Measurements from ENCODE around the gene LIX1L. TPM values are rescaled to one million over a fixed set of nuclear protein-coding genes. Genes with fewer than 3 reads are reported as not detected.

Gene LIX1L
- total and polyA plus RNA-seq, 2 of the 13 experiments (the other 11 are each of a cell fraction or from before 2014, with no cell fraction given) = 8.1 to 24.9 TPM

- TF ChIP-seq ZNF644 (CRISPR knock-in tag; IDR thresholded peaks at IDR 0.05; ENCODE audit: low read depth) = 0 out of 2 replicates have a peak, but pooled peaks have one; percentile 33
- TF ChIP-seq, protein P1, sequence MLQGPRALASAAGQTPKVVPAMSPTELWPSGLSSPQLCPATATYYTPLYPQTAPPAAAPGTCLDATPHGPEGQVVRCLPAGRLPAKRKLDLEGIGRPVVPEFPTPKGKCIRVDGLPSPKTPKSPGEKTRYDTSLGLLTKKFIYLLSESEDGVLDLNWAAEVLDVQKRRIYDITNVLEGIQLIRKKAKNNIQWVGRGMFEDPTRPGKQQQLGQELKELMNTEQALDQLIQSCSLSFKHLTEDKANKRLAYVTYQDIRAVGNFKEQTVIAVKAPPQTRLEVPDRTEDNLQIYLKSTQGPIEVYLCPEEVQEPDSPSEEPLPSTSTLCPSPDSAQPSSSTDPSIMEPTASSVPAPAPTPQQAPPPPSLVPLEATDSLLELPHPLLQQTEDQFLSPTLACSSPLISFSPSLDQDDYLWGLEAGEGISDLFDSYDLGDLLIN (CRISPR knock-in tag; IDR thresholded peaks at IDR 0.05; ENCODE audit: borderline replicate concordance) = no peak
- TF ChIP-seq ERF (CRISPR knock-in tag; IDR thresholded peaks at IDR 0.05) = no peak
- TF ChIP-seq KLF15 (CRISPR knock-in tag; IDR thresholded peaks at IDR 0.05; ENCODE audit: borderline replicate concordance) = no peak
- no peak for TF ChIP-seq ZNF441 (CRISPR knock-in tag; IDR thresholded peaks at IDR 0.05; ENCODE audit: borderline replicate concordance)
- no peak for TF ChIP-seq SRY (CRISPR knock-in tag; IDR thresholded peaks at IDR 0.05)
- TF ChIP-seq SUZ12 (IDR thresholded peaks at IDR 0.05; ENCODE audit: low read depth, low read length) = no peak
- 0 out of 2 replicates have a peak, but pooled peaks have one; percentile 19 for TF ChIP-seq ZFX (CRISPR knock-in tag; IDR thresholded peaks at IDR 0.05; ENCODE audit: low read depth)
- TF ChIP-seq, protein P2, sequence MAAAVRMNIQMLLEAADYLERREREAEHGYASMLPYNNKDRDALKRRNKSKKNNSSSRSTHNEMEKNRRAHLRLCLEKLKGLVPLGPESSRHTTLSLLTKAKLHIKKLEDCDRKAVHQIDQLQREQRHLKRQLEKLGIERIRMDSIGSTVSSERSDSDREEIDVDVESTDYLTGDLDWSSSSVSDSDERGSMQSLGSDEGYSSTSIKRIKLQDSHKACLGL (CRISPR knock-in tag; IDR thresholded peaks at IDR 0.05) = no peak
- no peak for TF ChIP-seq ZNF567 (CRISPR knock-in tag; IDR thresholded peaks at IDR 0.05; ENCODE audit: borderline replicate concordance)
- TF ChIP-seq ZNF792 (CRISPR knock-in tag; IDR thresholded peaks at IDR 0.05) = no peak
- TF ChIP-seq NBN (conservative IDR thresholded peaks at IDR 0.05) = no peak
- no peak for TF ChIP-seq ZNF678 (CRISPR knock-in tag; IDR thresholded peaks at IDR 0.05)
- no peak for TF ChIP-seq TP53 (CRISPR knock-in tag; conservative IDR thresholded peaks at IDR 0.05)
- no peak for TF ChIP-seq ZNF784 (CRISPR knock-in tag; IDR thresholded peaks at IDR 0.05; ENCODE audit: borderline replicate concordance)
- no peak for TF ChIP-seq HNRNPUL1 (IDR thresholded peaks at IDR 0.05; ENCODE audit: low read depth, low read length)
- no peak for TF ChIP-seq ZNF720 (CRISPR knock-in tag; IDR thresholded peaks at IDR 0.05)
- TF ChIP-seq, protein P3, sequence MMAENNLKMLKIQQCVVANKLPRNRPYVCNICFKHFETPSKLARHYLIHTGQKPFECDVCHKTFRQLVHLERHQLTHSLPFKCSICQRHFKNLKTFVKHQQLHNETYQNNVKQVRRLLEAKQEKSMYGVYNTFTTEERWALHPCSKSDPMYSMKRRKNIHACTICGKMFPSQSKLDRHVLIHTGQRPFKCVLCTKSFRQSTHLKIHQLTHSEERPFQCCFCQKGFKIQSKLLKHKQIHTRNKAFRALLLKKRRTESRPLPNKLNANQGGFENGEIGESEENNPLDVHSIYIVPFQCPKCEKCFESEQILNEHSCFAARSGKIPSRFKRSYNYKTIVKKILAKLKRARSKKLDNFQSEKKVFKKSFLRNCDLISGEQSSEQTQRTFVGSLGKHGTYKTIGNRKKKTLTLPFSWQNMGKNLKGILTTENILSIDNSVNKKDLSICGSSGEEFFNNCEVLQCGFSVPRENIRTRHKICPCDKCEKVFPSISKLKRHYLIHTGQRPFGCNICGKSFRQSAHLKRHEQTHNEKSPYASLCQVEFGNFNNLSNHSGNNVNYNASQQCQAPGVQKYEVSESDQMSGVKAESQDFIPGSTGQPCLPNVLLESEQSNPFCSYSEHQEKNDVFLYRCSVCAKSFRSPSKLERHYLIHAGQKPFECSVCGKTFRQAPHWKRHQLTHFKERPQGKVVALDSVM (CRISPR knock-in tag; IDR thresholded peaks at IDR 0.05) = peak; percentile 61
- no peak for TF ChIP-seq ATF1 (CRISPR knock-in tag; IDR thresholded peaks at IDR 0.05)
- TF ChIP-seq ZNF292 (CRISPR knock-in tag; IDR thresholded peaks at IDR 0.05; ENCODE audit: borderline replicate concordance, low read depth) = no peak
- no peak for TF ChIP-seq EHMT2 (IDR thresholded peaks at IDR 0.05; ENCODE audit: borderline replicate concordance, low read depth, low read length)
- TF ChIP-seq ZBTB10 (CRISPR knock-in tag; IDR thresholded peaks at IDR 0.05; ENCODE audit: borderline replicate concordance) = no peak
- no peak for TF ChIP-seq ZBTB38 (CRISPR knock-in tag; IDR thresholded peaks at IDR 0.05)
- no peak for TF ChIP-seq PHB2 (IDR thresholded peaks at IDR 0.05; ENCODE audit: partially characterized antibody)
- no peak for TF ChIP-seq YY1 (IDR thresholded peaks at IDR 0.05; ENCODE audit: insufficient read depth, insufficient replicate concordance, low read depth, low read length)
Measured at GRCh38 chr1:145990249-145990855, 32.5 kb upstream of the LIX1L start (continued).

Data from HepG2 (cell line).